ENCODE results near the gene COL2A1. TPM values are rescaled to one million over a fixed set of nuclear protein-coding genes. Genes with fewer than 3 reads are reported as not detected.

Gene COL2A1
- total RNA-seq, 1 donor from 2014 or later = not detected

GRCh38 chr12:48029491-48030172 lies 25.4 kb upstream of the COL2A1 start:
- ATAC-seq (no peak), DNase-seq (no peak)
- Histone ChIP-seq H3K9me3 (no peaks in the 10 kb centered on the region), H3K4me3 (no peak overlapping the region), H3K36me3 (no peaks in the 10 kb centered on the region), H3K27me3 (no peaks in the 10 kb centered on the region), H3K4me1 (no peaks in the 10 kb centered on the region), H3K27ac (no peak overlapping the region)
- no peak for TF ChIP-seq CTCF (IDR thresholded peaks at IDR 0.05)
- intact Hi-C loops (cut with DNase I) = no loop called here

- no peaks in the 10 kb centered on the region for H3K9me3 ChIP-seq
- no peaks in the 10 kb centered on the region for H3K27me3 ChIP-seq
- DNase-seq (no peak), ATAC-seq (no peak)
- TF ChIP-seq CTCF (IDR thresholded peaks at IDR 0.05) = no peak
- peaks cover 2% of the 10 kb centered on the region for H3K4me1 ChIP-seq
- H3K4me3 ChIP-seq = no peak overlapping the region
- no peak overlapping the region for H3K27ac ChIP-seq
- intact Hi-C loops (cut with DNase I) = no loop called here
- no peaks in the 10 kb centered on the region for H3K36me3 ChIP-seq
Observed at GRCh38 chr12:48028541-48029431, 24.5 kb upstream of the COL2A1 start.

GRCh38 chr12:48027183-48028002 lies 23.1 kb upstream of the COL2A1 start:
- TF ChIP-seq CTCF (IDR thresholded peaks at IDR 0.05) = no peak
- Histone ChIP-seq H3K36me3 (no peaks in the 10 kb centered on the region), H3K4me1 (peaks cover 6% of the 10 kb centered on the region), H3K9me3 (no peaks in the 10 kb centered on the region), H3K27me3 (no peaks in the 10 kb centered on the region), H3K4me3 (no peak overlapping the region), H3K27ac (no peak overlapping the region)
- ATAC-seq (no peak), DNase-seq (no peak)
- intact Hi-C loops (cut with DNase I) = no loop called here

- DNase-seq (no peak), ATAC-seq (no peak)
- Histone ChIP-seq H3K4me3 (no peak overlapping the region), H3K4me1 (peaks cover 6% of the 10 kb centered on the region), H3K27me3 (peaks cover 8% of the 10 kb centered on the region), H3K9me3 (no peaks in the 10 kb centered on the region), H3K27ac (no peak overlapping the region), H3K36me3 (no peaks in the 10 kb centered on the region)
- TF ChIP-seq CTCF (IDR thresholded peaks at IDR 0.05) = no peak
- intact Hi-C loops (cut with DNase I) = no loop called here
Observed at GRCh38 chr12:48026060-48026827, 22.0 kb upstream of the COL2A1 start.

- TF ChIP-seq CTCF (IDR thresholded peaks at IDR 0.05) = no peak
- H3K4me3 ChIP-seq = no peak overlapping the region
- ATAC-seq = no peak
- H3K27ac ChIP-seq = no peak overlapping the region
- H3K36me3 ChIP-seq = no peaks in the 10 kb centered on the region
- H3K27me3 ChIP-seq = peaks cover 13% of the 10 kb centered on the region
- no peak for DNase-seq
- H3K9me3 ChIP-seq = no peaks in the 10 kb centered on the region
- H3K4me1 ChIP-seq = peaks cover 6% of the 10 kb centered on the region
- intact Hi-C loops (cut with DNase I) = no loop called here
Observed at GRCh38 chr12:48025281-48025680, 21.0 kb upstream of the COL2A1 start.
